NOMO-1 treated with dmso at 0.1 percent for 144 hours (cell line): Measurements from ENCODE around the gene ROR1.

Experiments
- DNase-seq: peaks from one replicate; lab custom pipeline; 2025; ENCODE audit not compliant: unreplicated experiment; lab: John Stamatoyannopoulos, UW

The ROR1 gene

DNA sequence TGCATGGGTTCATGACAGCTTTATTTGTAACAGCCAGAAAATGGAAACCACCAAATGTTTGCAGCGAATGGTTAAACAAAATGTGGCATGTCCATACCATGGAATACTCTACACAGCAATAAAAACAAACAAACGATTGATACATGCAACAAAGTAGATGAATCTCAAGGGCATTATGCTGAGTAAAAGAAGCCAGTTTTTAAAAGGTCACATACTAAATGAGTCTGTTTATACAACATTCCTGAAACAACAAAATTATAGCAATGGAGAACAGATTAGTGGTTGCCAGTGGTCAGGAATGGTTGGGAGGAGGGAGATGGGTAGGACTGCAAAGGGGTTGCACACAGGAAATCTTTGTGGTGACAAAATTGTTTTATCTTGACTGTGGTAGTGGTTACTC, 227.2 kb downstream of the ROR1 start:
- no peak for DNase-seq

DNA sequence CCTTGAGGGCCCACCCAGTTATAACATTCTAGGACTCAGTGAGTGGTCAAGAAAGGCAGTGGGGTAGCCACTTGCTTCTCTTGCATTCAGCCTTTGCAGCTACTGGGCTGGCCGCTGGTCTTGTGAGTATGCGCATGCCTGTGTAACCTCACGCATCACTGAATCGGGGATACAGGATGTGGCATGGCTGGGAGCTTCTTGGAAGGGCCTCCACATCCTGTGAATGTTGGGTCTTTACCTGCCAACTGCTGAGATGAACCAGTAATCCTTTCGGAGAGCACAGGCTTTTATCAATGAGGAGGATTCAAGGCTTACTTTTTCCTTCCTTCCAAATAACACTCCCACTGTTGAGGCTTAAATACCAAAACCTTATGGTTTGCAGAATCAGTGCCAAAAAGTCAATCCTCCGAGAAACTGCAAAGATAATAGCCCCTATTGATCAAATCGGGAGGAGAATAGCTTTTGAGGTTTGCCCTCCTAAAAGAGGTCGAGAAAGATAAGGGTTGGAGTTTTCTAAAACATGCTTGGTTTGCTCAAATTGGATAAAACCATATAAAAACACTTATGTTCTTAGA, 230.7 kb downstream of the ROR1 start:
- DNase-seq: no peak

DNA sequence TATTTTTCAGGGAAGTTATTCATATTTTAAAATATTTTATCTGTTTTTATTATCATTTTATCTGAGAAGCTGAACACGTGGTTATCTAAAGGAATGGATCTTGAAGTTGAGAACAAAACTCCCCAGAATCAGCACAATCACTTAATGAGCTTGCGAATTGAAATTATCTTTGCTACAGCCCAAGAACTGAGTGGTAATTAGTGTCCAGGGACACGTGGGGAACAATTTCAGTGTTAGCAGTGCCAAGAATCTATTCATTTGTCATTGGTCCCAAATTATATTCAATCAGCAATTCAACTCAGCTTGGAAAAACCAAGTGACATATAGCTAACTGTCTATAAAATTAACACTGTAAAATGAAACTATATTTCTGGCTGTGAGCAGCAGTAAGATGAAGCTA, 232.0 kb downstream of the ROR1 start:
- no peak for DNase-seq

DNA sequence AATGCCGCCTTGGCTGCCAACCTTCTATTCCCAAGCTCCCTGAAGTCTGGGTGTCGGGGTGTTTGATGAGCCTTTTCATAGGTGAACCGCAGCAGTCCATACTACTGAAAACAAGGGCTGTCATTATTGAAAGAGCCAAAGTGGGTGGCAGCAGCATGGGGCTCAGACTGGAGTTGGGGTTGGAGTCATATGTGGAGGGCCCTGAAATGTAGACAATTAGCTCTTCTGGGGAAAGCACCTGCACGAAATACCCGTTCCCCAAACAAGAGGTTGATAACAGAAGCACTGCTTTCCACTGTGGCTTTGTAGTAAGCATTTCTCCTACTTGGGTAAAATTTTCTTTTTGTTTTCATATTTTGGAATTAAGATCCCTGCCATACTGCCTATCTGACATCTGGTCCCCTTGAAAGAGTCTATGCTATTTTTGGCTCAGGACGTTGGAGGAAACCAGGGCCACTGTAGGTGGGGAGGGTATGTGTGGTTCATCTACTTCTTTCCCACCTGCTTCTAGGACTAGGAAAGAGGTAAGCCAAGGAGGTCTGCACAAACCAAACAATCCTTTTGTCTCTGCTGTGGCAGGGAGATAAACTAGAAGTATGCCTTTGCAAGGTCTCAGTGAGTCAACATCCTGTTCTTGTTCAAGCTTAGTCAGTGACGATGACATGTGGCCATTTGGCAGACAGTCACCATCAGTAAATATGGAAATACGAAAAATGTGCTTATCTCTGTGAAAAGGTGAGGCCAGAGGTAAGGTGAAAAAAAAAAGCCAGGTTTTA, 232.6 kb downstream of the ROR1 start:
- no peak for DNase-seq

DNA sequence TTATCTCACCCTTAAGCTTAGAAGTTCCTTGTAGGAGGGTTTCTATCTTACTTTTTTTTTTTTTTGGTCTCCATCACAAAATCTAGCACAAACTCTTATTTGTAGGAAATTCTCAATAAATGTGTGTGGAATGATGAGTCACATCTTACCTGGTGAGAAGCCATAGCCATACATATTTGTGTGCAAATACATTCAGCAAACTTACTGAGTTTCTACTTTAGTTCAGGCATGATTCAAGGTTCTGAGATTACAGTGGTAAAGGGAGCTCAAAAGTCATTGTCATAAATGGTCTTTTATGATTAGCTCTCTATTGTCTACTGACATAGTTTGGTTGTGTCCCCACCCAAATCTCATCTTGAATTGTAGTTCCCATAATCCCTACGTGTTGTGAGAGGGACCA, 236.5 kb downstream of the ROR1 start:
- DNase-seq: no peak

DNA sequence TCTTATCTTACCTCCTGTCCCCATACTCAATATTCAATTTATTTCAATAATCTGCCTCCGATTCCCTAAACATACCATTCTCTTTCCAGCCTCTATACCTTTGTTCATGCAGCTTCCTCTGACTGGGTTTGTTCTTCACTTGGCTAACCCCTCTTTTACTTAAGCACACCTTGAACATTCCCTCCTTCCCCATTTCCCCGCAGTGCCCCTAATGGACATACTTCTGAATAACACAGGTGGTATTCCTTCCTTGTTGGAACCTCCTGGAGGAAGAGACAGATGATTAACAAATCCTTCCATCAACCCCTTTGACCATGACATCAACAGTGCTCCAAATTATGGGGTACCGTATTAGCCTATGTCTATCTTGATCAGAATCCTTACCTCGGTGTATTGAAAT, 239.6 kb downstream of the ROR1 start:
- no peak for DNase-seq

DNA sequence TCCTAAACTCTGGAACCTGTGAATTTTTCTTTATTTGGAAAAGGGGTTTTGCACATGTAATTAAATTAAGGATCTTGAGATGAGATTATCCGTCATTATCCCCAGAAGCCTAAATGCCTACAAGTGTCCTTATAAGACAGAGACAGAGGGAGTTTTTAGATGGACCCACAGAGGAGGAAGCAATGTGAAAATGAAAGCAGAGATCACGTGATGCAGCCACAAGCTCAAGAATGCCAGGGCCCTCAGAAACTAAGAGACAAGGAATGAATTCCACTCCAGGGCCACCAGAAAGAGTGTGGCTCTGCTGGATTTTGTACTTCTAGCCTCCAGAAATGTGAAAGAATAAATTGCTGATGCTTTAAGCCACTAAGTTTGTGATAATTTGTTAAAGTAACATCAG, 246.0 kb downstream of the ROR1 start:
- no peak for DNase-seq

DNA sequence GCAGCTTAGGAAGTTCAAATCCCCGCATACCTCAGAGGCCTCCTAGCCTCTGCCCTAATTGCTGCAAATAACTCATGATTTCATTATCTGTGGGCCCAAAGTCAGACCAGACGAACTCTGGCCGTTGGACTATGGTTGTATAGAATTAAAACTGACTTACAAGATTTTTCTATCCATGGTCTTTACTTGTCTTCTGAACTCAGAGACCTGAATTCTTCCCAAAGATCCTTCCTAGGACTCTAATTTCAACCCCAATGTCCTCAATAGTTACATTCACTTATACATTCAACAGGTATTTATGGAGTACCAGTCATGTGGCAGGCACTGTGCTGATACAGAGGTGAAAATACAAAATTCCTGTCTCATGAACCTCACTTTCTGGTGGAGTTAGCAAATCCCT, 247.2 kb downstream of the ROR1 start:
- no peak for DNase-seq

DNA sequence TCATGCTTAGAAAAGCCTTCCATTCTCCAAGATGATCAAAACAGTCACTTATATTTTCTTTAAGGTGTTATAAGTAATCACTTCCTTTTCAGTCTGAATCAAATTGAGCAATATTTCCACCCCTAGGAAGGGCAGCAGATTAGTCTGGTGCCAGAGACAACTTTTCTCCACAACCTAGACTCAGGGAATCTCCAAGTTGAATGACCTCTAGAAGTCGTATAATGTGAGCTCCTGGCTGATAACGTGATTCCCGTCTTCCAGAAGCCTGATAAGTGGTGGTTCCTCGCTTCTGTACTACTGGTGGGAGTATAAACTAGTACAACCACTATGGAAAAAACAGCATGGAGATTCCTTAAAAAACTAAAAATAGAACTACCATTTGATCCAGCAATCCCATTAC, 251.2 kb downstream of the ROR1 start:
- DNase-seq: no peak

DNA sequence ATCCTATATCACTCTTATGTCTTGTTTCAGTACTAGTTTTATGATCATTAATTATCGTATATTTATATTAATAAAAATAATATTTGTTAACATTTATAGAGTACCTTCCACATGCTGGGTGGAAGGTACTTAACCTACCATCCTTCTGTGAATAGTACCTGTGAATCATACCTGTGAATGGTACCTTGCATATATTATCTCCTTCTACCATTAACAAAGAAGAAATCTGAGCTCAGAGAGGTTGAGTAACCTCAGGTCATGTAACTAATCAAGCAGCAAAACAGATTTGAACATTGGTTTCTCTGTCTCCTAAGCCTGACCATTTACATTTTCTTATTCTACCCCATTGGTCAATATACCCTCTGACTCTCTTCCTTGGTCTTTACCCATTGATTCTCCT, 255.2 kb downstream of the ROR1 start:
- DNase-seq: no peak

DNA sequence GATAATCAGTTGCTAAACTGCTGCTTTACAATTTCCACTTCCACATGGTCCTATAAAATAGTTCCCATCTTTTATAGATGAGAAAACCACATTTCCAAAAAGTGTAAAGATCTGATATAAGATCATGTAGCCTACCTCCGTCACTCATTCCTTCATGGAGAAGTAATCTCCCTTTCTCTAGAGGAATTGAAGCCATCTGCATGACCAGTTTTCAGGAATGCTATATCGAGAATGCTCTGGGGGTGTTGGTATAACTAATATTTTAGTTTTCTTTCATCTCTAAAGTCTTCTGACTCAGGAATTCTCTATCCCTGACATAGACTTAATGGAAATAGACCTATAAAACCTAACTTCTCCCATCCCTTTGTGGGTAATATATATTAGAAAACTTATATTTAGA, 256.6 kb downstream of the ROR1 start:
- no peak for DNase-seq

DNA sequence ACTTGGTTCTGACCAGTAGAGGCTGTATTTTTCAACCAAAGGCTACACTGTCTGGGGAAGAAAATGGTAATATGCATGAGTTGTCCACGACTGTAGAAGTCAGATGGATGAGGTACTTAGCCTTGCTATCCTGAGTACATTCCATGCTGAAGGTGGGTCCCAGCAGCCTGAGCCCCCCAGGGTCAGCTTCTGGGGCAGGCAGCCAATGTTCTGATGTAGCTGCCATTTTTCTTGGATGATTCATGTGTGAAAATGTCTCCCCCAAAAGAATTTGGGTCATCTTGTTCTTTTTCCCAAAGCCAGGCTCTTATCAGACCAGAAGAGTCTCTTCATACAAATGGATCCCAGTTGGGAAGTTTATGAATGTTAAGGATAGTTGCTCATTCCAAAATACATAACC, 257.4 kb downstream of the ROR1 start:
- DNase-seq: no peak

DNA sequence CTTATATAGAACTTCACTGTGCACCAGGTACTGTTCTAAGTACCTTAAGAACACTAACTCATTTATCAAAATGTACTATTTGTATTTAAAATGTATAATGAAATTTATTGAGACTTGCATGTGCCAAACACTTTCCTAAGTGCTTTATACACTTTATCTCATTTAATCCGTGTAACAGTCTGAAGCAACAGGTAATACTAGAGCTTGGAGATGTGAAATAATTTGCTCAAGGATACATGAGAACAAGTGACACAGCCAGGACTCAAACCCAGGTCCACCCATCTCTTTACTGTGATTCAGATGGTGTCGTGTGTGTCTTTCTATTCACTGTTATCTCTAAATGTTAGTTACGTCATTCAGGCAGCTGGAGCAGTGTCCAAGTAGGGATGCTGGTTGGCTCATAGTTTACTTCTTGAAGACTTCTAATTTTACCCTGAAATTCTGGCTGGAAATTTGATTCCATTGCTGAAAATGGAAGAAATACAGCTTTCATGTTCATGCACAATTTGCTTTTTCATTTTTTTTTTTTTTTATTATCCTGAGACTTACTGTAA, 259.9 kb downstream of the ROR1 start:
- no peak for DNase-seq

DNA sequence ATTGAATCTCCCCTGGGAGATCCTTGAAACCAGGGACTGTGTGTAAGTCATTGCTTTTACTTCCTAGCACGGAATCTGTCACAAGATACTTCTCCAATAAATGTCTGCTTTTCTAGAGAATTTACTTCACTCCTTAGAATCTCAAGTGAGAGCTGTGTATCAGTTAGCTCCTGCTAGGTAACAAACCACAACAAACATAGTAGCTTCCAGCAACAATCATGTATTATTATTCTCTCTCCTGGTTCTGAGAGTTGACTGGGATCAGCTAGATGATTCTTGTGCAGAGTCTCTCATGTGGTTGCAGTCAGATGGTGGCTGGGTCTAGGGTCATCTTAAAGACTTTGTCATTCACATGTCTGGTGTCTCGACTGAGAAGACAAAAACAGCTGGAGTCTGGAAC, 262.7 kb downstream of the ROR1 start:
- DNase-seq: no peak

DNA sequence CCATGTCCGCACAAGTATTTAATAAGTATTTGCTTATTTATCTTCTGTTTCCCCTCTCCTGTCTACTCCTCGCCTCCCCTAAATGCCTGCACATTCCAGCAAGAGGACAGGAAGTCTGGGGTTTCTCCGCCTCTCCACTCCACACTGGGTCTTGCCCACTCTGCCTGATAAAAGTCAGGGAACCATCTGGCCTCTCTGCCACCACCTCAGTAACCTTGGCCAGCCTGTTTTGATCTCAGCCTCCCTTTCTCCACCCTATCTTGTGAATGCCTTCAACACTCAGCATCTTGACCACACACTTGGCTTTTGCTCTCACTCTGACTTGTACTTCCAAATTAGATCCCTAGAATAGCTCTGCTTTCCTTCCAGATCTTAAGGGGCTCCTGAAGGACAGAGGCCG, 264.3 kb downstream of the ROR1 start:
- DNase-seq: no peak

DNA sequence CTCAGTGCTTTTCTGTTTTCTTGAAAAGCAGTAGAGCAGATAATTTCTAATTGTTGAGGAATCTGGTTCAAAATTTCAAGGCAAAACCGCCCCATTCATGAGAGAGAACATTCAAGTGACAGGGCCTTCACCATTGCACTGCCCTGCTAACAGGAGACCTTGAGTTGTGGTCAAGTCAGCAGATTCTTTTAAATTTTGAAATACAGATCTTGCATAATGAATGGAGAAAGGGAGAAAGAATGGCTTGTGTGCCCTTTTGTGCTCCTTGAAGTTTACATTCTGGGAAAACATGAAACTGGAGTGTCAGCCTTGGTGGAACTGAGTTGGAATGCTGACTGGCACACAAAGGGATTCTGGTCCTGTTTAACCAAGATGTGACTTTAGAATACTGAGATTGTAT, 265.1 kb downstream of the ROR1 start:
- no peak for DNase-seq

DNA sequence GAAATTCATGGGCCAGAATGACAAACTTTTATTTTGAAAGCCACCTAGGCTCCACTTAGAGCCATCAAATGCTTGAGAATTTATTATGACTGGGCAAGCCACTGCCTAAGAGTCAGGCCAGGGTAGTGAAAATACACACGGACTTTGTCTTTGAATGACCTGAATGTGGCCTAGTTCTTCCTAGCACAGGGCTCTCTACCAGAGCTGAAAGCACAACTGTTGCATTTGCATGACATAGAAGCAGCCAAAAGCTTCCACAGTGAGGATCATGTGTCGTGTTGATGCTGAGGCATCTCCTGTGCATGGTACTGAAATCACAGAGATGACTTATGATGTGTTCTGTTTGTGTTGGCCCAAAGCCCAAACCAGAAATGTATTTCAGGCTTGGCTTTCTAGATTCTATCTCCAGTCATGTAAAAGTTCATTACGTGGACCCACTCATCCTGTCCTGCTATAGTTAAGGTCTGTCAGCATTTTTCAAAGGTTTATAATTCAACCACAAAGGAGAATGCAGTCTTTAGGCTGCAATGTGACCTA, 265.6 kb downstream of the ROR1 start:
- DNase-seq: no peak

DNA sequence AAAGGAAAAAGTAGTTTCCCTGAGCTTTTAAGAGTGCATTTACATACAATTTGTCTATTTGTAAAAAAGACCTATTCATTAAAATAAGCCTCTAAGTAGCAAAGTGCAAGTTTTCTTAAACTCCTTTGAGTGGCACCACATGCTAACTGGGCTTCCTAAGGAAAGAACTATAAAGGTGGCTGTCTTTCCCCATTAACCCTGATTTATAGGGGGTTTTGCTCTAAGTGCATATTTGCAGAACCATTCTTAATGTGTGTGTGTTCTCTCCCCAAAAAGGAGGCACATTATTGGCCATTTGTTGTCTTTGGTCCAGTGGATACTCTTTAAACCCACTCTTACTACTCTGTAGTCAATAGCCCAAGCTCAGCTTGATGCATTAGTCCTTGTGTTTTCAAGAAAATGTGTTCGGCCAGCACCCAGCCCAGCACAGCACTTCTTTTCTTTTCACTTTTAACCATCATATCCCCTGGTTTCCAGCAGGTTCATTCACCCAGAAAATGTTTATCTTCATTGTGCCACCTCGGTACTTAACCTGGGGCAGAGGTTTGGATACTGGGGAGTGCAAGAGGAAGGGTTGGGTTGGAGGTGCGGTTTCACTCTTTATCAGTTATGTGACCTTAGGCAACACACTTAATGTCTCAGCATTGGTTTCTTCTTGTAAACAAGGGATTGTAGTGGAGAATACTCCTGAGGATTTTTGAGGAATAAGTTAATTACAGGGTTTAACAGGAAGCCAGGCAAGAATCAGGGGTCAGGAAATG, 267.7 kb downstream of the ROR1 start:
- DNase-seq: no peak

DNA sequence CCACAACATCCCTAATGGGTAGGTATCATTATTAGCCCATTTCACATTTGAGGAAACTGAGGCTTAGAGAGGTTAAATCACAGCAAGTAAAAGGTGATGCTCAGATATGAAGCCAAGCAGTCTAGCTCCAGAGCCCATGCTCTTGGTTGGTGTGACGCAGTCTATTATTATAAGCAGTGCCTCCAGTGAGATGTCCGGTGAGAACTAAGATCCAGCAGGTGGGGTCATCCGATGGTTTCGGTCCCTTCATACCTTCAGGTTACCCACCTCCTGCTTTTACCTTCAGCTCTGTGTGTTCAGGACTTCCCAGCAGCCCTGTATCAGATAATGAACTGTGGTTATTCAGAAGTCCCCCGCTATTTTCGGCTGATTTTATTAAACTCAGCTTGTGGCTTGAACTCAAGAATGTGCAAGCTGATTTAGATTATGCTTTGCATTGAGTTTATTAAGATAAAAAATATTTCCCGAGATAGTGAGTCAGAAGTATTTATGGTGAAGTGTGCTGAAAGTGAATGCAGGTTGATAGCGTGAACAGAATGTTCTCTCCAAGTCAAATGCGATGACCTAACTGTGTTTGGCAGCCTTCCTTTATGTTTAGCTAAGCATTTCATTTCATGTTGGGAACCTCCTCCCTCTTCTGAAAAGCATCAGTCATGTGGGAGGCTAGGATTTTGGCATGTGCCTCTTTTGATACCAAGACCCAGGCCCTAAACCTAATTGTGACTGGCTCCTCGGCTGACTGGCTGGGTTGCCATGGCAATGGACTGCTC, 268.7 kb downstream of the ROR1 start:
- DNase-seq: no peak

DNA sequence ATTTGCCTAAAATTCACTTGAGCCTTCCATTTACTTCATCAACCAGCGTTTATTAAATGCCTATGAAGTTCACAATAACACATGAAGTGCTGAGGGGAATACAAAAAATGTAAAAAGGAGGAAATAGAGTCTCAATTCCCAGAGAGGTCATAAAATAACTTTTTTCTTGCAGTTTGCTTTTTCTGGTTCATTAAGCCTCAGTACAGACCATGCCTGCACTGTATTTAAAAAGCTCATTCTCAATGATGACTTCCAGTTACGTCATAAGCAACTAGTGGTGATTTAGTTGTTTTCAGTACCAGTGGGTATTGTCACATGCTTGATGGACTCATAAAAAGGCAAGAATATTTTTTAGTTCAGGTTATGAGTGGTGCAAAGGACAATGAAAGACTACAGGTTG, 269.5 kb downstream of the ROR1 start:
- DNase-seq: no peak

DNA sequence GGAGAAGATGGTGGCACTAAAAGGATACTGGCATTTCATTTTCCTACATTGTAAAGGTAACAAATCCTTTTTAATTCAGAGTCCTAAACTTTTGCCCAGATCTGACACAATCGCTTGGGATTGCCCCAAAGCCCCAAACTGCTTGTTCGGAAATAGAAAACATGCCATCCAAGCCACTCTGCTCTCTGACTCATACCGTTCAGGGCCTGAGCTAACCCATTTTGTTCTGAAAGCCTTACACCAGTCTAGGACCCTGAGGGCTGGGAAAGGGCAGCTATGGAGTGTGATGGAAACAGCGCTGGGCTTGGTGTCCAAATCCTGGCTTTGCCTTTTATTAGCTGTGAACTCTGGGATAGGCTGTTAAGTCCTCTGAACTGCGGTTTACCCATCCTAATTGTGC, 270.2 kb downstream of the ROR1 start:
- DNase-seq: no peak
